ENCODE results near the gene R3HDM1.
"Not testable (repeated sequence)": the region's sequence is repeated elsewhere in the genome, so short reads cannot be mapped to it uniquely, and the experiment has no call there.

The R3HDM1 gene

GRCh38 chr2:135709992-135710391 lies 178.7 kb downstream of the R3HDM1 start:
- peak; percentile 81 for DNase-seq (ENCODE audit: low spot score)

DNA sequence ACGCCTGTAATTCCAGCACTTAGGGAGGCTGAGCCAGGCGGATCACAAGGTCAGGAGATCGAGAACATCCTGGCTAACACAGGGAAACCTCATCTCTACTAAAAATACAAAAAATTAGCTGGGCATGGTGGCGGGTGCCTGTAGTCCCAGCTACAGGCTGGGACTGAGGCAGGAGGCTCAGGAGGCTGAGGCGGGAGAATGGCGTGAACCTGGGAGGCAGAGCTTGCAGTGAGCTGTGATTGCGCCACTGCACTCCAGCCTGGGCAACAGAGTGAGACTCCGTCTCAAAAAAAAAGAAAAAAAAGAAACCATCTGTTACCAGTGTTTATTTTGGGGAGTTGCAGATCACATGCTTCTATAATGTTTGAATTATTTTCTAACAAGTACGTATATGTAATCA lies 183.8 kb downstream of the R3HDM1 start:
- not testable (repeated sequence) for DNase-seq (ENCODE audit: low spot score)

GRCh38 chr2:135728064-135728743 lies 196.9 kb downstream of the R3HDM1 start:
- DNase-seq (ENCODE audit: low spot score): no peak

DNA sequence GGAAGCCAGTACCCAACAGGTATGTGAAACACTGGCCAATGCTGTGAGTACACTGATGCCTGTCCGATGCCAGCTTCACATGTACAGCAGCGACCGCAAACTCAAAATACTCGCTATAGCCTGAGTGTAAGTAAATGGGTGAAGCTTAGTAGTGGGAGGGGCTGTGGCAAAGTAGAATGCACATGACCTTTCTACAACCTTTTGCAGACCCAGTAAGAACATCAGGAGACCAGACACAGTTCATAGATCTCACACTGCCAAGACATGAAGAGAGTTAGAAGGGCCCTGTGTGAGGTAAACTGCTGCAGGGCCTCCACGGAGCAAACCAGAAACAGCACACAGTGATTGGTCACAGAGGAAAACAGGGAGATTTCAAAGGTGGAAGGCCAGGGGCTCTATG lies 201.3 kb downstream of the R3HDM1 start:
- no peak for DNase-seq (ENCODE audit: low spot score)

- no peak for DNase-seq (ENCODE audit: low spot score)
Observed at GRCh38 chr2:135733045-135733444, 201.8 kb downstream of the R3HDM1 start.

GRCh38 chr2:135736546-135736945 lies 205.3 kb downstream of the R3HDM1 start:
- no peak for DNase-seq (ENCODE audit: low spot score)

- DNase-seq (ENCODE audit: low spot score): no peak
Observed at GRCh38 chr2:135740206-135740605, 208.9 kb downstream of the R3HDM1 start.

- no peak for DNase-seq (ENCODE audit: low spot score)
Observed at GRCh38 chr2:135741043-135741394, 209.7 kb downstream of the R3HDM1 start.

DNA sequence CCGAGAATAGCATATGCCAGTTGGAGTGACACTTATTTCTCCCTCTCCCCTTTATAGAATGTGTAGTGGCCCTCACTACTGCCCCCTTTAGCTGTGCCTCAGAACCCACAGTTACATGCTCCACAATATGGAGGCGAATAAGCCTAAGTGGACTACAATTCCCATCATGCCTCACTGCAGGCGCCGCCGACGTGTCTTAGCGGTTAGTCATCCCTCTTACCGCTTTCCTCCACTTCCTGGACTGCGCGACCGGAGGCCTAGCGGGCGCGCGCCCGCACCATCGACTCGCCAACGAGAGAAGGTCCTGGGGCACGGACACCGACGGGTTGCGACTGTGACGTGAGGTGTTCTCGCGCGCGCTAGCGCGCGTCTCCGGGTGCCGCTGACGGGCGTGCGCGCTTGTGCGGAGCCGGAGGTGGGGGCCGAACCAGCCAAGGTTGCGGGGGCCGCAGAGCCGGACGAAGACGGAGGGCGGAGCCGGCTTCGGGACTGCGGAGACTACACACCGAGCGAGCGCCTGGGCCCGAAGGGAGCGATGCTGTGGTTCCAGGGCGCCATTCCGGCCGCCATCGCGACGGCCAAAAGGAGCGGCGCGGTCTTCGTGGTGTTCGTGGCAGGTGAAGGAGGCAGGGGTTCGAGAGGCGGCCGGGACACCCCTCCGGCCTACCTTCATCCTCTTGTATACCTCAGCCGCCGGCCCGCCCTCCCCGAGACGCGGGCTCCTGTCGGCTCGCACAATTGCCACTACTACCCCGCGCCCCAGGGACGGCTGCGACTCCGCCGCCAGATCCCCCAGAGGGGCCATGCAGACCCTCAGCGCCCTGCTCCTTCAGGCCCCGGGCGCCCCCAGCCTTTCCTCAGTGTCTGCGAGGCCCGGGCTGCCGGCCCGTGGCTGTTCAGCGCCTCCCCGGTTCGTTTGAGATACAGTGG lies 210.4 kb downstream of the R3HDM1 start, which contains the start of gene UBXN4:
UBXN4 (plus strand) TSS at position 461 of the 930 bp plus-strand sequence; CDS start at position 536, 75 bp downstream.
- DNase-seq (ENCODE audit: low spot score): peak; percentile 99

DNA sequence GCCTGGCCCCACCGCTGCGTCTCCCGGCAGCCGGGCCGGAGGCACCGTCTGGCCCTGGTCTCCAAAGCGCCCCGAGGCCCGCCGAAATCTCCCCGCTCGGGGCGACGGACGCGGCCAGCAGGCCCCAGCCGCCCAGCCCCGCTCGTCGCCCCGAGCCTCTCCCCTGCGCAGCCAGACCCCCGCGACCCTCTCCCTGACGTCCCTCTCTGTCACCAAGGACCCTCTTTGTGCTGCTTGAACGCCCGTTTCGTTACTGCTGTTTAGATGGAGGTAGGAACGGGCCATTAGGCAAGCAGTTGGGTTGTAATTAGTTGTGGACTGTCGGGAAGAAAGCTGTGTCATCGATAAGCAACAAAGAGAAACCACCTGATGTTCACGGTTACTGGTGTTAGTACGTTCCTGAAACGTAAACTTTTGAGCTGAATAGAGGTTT lies 211.1 kb downstream of the R3HDM1 start:
- DNase-seq (ENCODE audit: low spot score): peak; percentile 75

DNA sequence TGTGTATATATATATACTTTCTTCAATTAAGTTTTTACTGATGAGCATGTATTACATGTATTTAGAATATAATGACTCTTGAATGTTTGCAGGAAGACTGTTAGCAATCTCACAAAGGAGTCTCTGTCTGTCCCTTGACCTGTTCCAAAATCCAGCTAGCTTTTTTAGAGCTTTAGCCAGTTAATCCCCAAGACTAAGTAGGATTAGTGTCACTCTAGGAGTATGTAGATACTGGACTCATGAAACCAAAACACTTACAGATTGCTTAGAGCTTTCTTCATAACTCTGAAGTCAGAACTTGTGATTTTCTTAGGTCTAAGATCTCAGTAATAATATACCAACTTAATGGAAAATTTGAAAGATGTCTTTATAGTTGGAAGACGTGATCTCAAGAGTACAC lies 212.6 kb downstream of the R3HDM1 start:
- DNase-seq (ENCODE audit: low spot score): no peak

DNA sequence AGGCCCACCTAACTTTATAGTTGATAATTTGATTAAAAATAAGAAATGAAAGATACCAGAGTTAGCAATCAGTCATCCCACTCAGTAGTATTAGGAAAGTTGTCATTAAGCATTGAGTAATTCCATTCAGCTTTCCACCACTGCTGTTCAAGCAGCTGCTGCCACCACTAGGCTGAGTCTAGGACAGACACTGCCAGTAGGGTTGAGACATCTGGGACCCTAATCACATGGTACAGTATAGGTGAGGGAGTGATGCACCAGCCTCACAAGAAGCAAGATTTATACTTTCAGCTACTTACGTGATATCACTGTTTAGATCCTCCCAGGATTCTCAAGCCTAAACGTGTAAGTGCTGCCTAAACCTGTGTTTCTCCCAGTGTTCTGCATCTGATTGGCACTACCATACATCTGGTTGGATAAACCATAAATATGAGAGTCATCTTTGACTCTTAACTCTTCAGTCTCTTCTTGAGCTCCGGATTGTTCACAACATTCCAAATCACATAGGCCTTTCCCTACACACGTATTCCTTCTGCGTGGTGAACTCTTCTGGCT lies 213.6 kb downstream of the R3HDM1 start:
- peak; percentile 66 for DNase-seq (ENCODE audit: low spot score)

- DNase-seq (ENCODE audit: low spot score): no peak
Observed at GRCh38 chr2:135745545-135745944, 214.3 kb downstream of the R3HDM1 start.

- no peak for DNase-seq (ENCODE audit: low spot score)
Observed at GRCh38 chr2:135755573-135755972, 224.3 kb downstream of the R3HDM1 start.

- DNase-seq (ENCODE audit: low spot score): no peak
Observed at GRCh38 chr2:135756692-135757091, 225.4 kb downstream of the R3HDM1 start.

DNA sequence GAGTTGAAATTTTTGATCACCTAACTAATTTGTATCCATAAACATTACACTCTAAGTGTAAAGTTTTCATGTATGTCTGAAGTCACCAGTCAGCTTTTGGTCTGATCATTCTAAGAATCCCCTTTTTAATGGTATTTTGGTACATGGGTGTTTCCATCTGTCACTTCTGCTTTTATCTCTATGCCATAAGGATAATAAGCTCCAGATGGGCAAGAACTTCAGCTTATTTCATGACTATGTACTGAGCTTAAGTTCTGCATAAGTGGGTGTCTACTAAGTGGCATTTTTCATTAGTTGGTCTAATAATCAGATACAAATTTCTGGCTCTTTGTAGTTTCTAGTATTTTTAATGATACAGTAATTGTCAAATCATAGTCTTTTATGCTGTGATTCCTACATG lies 230.7 kb downstream of the R3HDM1 start:
- DNase-seq (ENCODE audit: low spot score): no peak

- DNase-seq (ENCODE audit: low spot score): no peak
Observed at GRCh38 chr2:135762530-135762929, 231.2 kb downstream of the R3HDM1 start.

DNA sequence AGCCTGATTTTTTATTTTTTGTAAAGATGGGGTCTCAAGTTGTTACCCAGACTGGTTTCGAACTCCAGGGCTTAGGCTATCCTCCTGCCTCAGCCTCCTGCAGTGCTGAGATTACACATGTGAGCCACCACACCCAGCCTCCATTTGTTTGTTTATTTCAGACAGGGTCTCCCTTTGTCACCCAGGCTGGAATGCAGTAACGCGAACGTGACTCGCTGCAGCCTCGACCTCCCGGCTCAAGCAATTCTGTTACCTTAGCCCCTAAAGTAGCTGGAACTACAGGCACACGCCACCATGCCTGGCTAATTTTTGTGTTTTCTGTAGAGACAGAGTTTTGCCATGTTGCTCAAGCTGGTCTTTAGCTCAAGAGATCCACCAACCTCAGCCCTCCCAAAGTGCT lies 237.6 kb downstream of the R3HDM1 start:
- no peak for DNase-seq (ENCODE audit: low spot score)

- DNase-seq (ENCODE audit: low spot score): no peak
Observed at GRCh38 chr2:135773319-135773718, 242.0 kb downstream of the R3HDM1 start.

DNA sequence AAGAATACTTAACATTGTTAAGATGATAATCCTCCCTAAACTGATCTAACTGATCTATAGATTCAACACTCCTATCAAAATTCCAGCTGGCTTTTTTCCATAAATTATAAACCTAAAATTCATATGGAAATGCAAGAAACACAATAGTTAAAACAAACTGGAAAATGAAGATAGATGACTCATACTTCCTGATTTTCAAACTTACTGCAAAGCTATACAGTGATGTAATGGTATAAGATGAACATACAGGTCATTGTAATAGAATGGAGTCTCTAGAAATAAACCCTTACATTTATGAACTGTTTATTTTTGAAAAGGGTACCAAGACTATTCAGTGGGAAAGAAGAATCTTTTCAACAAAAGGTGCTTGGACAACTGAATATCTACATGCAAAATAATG lies 242.6 kb downstream of the R3HDM1 start:
- DNase-seq (ENCODE audit: low spot score): no peak

All from NAMALWA (cell line).